Heart left ventricle (tissue), 13 donors: Measurements from ENCODE around the gene PRKAG2.

Source experiments
- CTCF ChIP-seq, 12 donors: fragments of 200-600 bp; sonication (generic) in 4 of 12; IDR thresholded peaks; one replicate each; pipeline versions ENCODE4 v1.5.0 to v1.8.0; 2018 to 2022; ENCODE audit warnings: antibody characterized with exemption in 12 of 12, mild to moderate bottlenecking in 5 of 12
- POLR2A ChIP-seq, 2 donors: fragments of 450-650 bp; IDR thresholded peaks; one replicate each; pipeline ENCODE4 v1.6.1; 2017; ENCODE audit warnings: antibody characterized with exemption in 2 of 2, mild to moderate bottlenecking in 2 of 2, moderate library complexity in 2 of 2
- donor health status: ischemic (EF 13 %, LVEDD 7.1; RV severe dilation, severe dysfunction).
- donor health status: DM: no; HTN: yes; CAD: no.
- donor health status: DM: no; HTN: no; CAD: no.
- donor health status: ischemic (EF 25% LVEDD 6.9; RV normal size, moderate dysfunction).
- donor health status: ischemic (EF 25% LVEDD 5.7; RV mildly dilated, moderate dysfunction).
- donor health status: ischemic (EF 35%, LVEDD 5.7; RV mildly dilated, moderate dysfunction).
- donor health status: nonischemic (EF 11% LVEDD 7.7; RV severe dilation, severe dysfunction).
- donor health status: DM: yes; HTN: yes; CAD: no.
- donor health status: PGD.
- donor health status: ischemic (EF 29% LVEDD 5.4; RV normal size, mild dysfunction).
- donor health status: nonischemic (EF 23%, LVEDD 6.1; RV moderate dilation, normal function).

- TF ChIP-seq CTCF (IDR thresholded peaks at IDR 0.05) (no peak), POLR2A (IDR thresholded peaks at IDR 0.05) (no peak)
Observed at GRCh38 chr7:151877911-151878835, 1.3 kb upstream of the PRKAG2 start.
